RCC 7860 (cell line): Measurements from ENCODE around the gene AASS.
A peak's percentile ranks its signal among the peaks of the same experiment; 100 is the strongest.

ENCODE experiments used
- DNase-seq: peaks from one replicate; pipeline ENCODE4 v3.0.0-alpha.2; 2015; ENCODE audit warnings: low spot score
- FAIRE-seq: peaks from 2 replicates; lab custom pipeline; 2012; peaks lifted over from hg19 to GRCh38; lab: Jason Lieb, UNC

Gene AASS

DNA sequence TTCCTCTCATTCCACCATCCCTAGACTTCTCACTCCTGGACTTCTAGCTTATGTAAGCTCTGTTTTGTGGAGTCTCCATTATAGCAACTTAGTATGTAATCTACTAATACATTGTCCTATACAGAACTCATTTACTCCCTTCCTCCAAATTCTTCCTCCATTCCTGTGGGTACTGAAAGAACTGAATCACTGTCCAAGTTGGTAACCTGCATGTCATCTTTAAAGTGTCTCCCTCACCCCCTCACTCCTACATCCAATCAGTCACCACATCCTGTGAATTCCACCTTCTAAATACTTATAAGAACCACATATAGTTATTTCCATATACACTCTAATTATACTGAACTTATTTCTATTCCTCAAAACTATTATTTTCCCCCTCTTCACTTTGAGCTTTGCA lies 20.3 kb downstream of the AASS start:
- FAIRE-seq (no peak), DNase-seq (no peak)

DNA sequence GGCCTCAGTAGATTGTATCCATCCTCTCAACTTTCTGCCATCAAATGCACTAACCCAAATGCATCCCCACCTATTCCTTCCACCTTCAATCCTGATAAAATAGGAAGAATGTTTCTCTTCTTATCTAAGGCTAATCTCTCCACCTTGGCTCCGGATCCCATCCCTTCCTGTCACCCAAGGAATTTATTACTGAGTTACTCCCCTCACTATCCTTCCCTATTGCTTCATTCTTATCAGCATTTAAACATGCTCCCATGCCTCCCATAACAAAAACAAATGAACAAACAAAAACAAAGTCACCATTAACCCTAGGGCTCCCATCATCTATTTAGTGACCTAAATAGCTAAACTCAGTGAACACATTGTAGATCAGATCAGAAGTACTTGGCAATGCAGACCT lies 25.3 kb downstream of the AASS start:
- FAIRE-seq (no peak), DNase-seq (no peak)

DNA sequence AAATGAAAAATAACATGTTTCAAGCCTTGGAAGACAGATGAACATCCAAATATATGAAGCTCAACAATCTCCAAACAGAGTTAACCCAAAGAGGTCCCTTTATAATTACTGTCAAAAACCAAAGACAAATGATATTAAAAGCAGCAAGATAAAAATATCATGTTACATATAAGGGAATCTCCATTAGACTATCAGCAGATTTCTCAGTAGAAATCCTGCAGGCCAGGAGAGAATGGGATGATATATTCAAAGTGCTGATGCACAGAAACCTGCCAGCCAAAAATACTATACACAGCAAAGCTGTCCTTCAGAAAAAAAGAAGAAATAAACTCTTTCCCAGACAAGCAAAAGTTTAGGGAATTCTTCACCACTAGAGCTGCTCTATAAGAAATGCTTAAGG lies 41.0 kb downstream of the AASS start:
- DNase-seq (no peak), FAIRE-seq (no peak)

- FAIRE-seq, result no peak
These were observed 44.0 kb downstream of the AASS start for GRCh38 chr7:122100021-122100420.

GRCh38 chr7:122095642-122096041 lies 48.4 kb downstream of the AASS start:
- DNase-seq (no peak), FAIRE-seq (no peak)

More at GRCh38 chr7:122100021-122100420, 44.0 kb downstream of the AASS start:
- DNase-seq, result no peak

GRCh38 chr7:122094549-122094948 lies 49.5 kb downstream of the AASS start:
- FAIRE-seq, result no peak
- DNase-seq, result no peak

GRCh38 chr7:122092964-122093797 lies 50.9 kb downstream of the AASS start:
- peak; percentile 49 for DNase-seq
- FAIRE-seq, result peak; percentile 67

- no peak for DNase-seq
- FAIRE-seq, result no peak
These were observed 61.4 kb downstream of the AASS start for GRCh38 chr7:122082670-122083069.

DNA sequence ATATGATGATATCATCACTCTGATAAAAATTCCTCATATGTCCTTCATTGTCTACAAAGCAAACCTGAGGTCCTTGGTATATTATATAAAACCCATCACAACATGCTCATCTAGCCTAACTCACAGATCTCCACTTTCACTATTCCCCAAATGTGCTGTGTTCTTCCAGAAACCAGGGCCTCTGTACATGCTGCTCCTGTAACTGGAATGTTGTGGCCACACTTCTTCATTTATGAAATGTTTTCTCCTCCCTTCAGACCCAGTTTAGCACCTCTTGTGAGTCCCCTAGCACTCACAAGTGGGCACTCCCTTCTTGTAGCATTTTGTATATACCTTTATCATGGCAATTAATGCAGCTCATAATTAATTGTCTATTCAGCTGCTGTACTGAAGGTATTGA lies 61.9 kb downstream of the AASS start:
- DNase-seq (no peak), FAIRE-seq (no peak)

GRCh38 chr7:122073635-122074034 lies 70.4 kb downstream of the AASS start:
- FAIRE-seq (no peak), DNase-seq (no peak)

GRCh38 chr7:122072924-122073599 lies 71.0 kb downstream of the AASS start:
- FAIRE-seq (no peak), DNase-seq (no peak)

DNA sequence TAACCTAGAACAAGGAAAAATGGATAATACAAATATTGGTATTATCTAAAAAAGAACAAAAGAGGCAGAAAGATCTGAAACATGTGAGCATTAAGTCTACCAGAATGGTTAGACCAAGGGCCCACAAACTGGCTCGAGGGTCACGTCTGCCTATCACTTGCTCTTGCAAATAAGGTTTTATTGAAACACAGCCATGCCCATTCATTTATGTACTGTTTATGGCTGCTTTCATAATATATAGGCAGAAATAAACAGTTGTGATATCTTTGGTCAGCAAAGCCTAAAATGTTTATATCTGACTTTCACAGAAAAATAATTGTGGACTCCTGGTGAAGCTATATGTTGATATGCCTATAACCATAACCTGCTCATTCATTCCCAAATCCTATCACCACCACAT lies 71.8 kb downstream of the AASS start:
- FAIRE-seq, result no peak
- DNase-seq, result no peak

GRCh38 chr7:122070834-122071233 lies 73.2 kb downstream of the AASS start:
- DNase-seq (no peak), FAIRE-seq (no peak)

DNA sequence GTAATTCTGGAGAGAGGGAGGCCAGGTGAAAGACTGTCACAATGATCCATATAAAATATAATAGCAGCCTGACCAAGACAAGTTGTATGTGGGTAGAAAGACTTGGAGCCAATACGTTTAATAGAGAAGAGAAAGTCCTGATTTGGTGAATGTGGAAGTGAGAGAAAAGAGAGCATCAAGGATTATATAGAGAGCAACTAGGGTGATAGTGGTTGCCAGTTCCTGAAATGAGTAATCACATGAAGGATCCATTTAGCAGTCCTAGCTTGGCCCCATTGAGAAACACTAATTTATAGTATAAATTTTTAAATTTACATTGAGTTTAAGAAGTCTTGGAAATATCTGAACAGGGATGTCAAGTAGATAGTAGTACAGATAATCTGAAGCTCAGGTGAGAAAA lies 74.0 kb downstream of the AASS start:
- DNase-seq (no peak), FAIRE-seq (no peak)

GRCh38 chr7:122068999-122069398 lies 75.0 kb downstream of the AASS start:
- DNase-seq (no peak), FAIRE-seq (no peak)

GRCh38 chr7:122068046-122068445 lies 76.0 kb downstream of the AASS start:
- no peak for DNase-seq
- no peak for FAIRE-seq

- FAIRE-seq (no peak), DNase-seq (no peak)
These were observed 77.0 kb downstream of the AASS start for GRCh38 chr7:122067077-122067476.

DNA sequence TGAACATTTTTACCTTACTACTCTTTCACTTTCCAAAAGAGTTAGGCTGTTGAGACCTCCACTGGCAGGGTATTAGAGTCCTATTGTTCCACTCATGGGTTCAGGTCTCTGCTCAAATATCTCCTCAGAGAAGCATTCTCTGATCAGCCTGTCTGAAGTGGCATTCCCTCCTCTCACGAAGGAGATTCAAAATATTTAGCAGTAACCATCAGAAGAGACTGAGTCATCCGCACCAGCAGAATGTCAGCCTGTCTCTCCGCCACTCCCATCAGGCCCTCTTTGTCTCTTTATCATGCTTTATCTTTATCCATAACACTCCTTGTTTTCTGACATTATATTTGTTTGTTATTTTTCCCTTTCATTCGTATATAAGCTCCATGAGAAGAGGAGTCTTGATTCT lies 79.1 kb downstream of the AASS start:
- FAIRE-seq, result no peak
- DNase-seq, result no peak

DNA sequence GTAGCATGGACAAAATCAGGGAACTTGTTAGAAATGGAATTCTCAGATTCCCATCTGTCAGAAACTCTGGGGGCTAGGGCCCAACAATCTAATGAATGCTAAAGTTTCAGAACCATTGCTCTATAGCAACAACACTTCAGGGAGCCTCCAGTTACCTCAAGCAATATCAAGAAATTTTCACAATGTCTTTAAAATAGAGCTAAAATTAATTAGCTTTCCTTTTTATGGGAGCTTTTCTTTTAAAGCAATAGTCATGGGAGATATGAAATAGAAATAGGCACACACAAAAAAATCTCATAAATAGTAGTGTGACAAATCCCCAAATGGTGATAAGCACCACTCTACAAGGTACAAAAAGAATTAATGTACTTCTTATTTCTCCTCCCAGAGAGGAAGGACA lies 80.9 kb downstream of the AASS start:
- no peak for DNase-seq
- FAIRE-seq, result no peak

GRCh38 chr7:122059542-122059941 lies 84.5 kb downstream of the AASS start:
- DNase-seq, result no peak
- no peak for FAIRE-seq

GRCh38 chr7:122056977-122057376 lies 87.1 kb downstream of the AASS start:
- FAIRE-seq (no peak), DNase-seq (no peak)

DNA sequence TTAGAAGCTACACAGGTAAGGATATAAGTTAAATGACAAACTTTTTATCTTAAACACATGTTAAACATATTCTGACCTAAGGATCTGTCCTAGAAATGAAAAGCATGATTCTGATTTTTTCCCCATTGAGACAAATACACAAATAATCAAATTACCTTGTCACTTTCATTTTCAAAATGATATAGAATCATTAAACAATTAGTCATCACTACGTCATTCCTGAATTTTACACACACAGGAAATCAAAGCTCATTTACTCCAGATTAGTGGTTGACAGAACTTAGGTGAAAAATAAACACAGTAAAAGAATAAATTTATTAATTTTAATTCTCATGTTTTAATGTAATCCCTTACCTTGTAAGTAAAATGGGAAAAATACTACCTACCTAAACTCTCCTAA lies 89.0 kb downstream of the AASS start:
- FAIRE-seq (no peak), DNase-seq (no peak)
